ENCODE data around the gene CCNT1.
"Not testable (repeated sequence)": the region's sequence is repeated elsewhere in the genome, so short reads cannot be mapped to it uniquely, and the experiment has no call there.

The CCNT1 gene

DNA sequence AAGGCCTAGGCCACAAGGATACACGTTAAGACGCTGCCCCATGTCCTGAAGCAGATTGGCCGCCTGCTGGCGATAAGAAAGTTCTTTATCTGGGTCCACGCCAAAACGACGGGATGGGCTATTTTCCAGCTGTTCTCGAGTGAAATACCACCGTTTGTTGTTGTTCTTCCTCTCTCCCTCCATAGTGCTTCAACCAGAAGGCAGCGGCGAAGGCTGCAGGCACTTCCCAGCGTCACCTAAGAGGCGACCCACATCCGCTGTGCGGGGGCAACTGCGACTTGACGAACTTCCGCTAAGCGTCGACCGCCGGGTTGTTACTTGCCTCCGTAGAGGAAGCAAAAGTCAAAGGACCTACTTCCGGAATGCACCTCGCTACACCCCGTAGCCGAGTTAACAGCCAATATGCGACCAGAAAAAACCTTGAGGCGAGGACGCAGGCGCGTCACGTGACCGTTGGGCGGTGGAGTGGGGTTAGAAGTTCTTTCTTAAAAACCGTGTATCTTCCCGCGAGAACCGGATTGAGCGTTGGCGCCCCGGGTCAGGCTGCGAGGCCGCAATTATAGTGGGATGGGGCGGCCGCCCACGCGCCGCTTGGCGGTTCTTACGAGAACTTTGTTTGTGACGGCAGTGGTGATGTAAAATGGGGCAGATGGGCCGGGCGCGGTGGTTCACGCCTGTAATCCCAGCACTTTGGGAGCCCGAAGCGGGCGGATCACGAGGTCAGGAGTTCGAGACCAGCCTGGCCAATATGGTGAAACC lies at the start of gene CCNT1:
CCNT1 (minus strand) TSS at position 215 of the 759 bp plus-strand sequence; CDS start at position 183, 32 bp downstream.
- peak; percentile 100 for DNase-seq

DNA sequence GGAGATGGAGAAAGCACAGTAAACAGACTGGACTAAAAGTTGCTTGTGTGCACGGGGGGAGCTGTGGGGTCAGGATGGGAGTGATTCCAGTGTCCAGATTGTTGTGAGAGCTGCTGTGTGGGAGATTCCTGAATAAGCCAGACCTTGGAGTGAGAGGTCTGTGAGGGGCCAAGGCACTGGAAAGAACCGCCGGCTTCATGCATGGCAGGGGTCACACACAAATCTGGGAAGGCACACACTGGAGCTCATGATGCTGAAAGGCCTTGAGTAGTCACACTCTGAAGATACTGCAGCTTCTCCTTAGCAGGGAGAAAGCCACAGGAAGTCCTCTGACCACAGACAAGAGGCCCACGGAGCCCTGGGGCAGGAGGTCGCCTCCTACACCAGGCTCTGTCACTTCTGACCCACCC lies 49.3 kb upstream of the CCNT1 start:
- DNase-seq = no peak

- no peak for DNase-seq
These were observed 48.0 kb upstream of the CCNT1 start for GRCh38 chr12:48764521-48764920.

- DNase-seq = no peak
These were observed 42.2 kb upstream of the CCNT1 start for GRCh38 chr12:48758737-48759136.

DNA sequence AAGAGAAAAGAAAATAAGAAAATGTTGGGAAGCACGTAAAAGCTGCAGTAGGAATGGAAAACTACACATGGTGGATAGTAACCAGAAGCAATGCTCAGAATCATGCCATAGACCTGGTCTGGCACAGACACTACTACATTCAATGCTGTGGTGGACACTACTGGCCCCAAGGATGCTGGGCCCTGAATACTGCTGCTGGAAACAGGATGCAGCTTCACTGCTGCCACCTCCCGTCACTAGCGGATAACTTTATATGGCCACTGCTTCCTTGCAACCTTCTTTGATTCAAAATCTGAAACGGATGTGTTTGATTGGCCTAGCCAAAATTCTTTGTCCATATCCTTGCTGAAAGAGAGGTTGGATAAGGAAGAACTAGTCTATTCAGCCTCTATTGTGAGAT lies 41.7 kb upstream of the CCNT1 start:
- no peak for DNase-seq

- no peak for DNase-seq
These were observed 34.4 kb upstream of the CCNT1 start for GRCh38 chr12:48750769-48751356.

GRCh38 chr12:48750215-48750614 lies 33.7 kb upstream of the CCNT1 start:
- no peak for DNase-seq

DNA sequence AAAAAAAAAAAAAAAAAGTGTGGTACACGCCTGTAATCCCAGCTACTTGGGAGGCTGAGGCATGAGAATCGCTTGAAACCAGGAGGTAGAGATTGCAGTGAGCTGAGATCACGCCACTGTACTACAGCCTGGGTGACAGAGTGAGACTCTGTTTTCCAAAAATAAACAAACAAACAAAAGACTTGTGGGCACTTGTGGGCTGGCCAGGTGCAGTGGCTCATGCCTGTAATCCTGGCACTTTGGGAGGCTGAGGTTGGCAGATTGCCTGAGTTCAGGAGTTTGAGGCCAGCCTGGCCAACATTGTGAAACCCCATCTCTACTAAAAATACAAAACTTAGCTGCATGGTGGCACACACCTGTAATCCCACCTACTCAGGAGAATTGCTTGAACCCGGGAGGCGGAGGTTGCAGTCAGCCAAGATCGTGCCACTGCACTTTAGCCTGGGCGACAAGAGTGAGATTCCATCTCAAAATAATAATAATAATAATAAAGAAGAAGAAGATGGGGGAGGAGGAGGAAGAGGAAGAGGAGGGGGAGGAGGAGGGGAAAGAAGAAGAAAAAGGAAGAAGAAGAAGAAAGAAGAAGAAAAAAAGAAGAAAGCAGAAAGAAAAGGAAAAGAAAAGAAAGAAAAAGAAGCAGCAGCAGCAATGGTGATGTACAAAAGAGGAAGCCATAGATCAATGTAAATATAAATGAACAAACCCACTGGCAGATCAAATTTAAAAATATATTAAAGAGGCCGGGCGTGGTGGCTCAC lies 27.9 kb upstream of the CCNT1 start:
- no peak for DNase-seq

DNA sequence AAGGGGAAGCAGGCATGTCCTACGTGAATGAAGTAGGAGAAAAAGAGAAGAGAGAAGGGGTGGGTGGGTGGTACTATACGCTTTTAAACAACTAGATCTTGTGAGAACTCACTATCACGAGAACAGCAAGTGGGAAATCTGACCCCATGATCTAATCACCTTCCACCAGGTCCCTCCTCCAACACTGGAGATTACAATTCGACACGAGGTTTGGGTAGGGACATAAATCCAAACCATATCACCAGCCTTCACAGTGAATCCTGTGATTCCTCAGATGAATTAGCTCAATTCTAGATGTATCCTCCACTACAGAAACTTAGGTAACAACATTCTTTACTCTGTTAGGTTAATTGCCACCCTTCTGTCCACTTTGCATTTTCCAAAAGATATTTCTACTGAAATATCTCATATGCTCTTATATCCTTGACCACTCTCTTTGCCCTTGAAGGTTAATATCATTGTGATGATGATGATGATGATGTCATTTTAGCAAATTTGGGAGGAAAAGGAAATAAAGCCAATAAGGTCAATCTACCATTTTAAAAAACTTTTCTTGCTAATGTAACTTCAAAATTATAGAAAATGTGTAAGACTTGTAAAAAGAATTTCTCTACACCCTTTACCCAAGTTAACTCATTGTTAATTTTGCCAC lies 23.2 kb upstream of the CCNT1 start:
- no peak for DNase-seq

GRCh38 chr12:48736456-48736855 lies 19.9 kb upstream of the CCNT1 start:
- DNase-seq = no peak

DNA sequence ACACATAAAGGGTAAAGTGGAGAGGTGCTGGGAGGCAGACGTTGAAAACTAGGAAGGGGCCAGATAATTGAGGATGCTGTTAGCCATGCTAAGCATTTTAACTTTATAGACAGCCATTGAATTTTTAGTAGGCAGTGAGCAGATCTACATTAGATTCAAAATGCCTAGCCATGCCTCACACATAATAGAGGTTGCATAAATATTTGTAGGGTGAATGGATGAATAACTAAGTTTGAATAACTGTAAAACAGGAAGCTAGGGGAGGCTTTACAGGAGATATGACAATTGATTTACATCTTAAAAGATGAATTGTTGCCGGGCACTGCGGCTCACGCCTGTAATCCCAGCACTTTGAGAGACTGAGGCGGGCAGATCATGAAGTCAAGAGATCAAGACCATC lies 12.3 kb upstream of the CCNT1 start:
- no peak for DNase-seq

- DNase-seq = not testable (repeated sequence)
These were observed 4.2 kb upstream of the CCNT1 start for GRCh38 chr12:48720737-48721136.

DNA sequence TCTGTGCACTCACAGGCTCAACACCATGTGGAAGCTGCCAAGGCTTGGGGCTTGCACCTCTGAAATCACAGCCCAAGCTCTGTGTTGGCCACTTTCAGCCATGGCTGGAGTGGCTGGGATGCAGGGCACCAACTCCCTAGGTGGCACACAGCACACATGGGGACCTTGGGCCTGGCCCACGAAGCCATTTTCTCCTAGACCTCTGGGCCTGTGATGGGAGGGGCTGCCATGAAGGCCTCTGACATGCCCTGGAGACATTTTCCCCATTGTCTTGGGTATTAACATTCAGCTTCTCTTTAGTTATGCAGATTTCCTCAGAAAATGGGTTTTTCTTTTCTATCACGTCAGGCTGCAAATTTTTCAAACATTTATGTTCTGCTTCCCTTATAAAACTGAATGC lies 3.7 kb upstream of the CCNT1 start:
- not testable (repeated sequence) for DNase-seq

- DNase-seq = not testable (repeated sequence)
These were observed 2.5 kb upstream of the CCNT1 start for GRCh38 chr12:48719002-48719401.

DNA sequence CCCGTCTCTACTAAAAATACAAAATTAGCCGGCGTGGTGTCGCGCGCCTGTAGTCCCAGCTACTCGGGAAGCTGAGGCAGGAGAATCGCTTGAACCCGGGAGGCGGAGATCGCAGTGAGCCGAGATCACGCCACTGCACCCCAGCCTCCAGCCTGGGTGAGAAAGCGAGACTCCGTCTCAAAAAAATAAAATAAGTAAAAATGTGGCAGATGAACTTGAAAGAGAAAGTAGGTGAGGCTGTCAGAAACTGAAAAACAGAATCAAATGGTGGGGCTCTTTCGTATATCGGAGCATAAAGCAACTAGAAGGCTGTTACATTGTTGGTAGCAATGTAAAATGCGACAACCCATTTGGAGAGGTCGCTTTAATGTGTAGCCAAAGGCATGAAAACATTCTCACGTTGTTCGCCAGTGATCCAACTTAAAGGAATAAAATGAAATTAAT lies 767 bp upstream of the CCNT1 start:
- no peak for DNase-seq

DNA sequence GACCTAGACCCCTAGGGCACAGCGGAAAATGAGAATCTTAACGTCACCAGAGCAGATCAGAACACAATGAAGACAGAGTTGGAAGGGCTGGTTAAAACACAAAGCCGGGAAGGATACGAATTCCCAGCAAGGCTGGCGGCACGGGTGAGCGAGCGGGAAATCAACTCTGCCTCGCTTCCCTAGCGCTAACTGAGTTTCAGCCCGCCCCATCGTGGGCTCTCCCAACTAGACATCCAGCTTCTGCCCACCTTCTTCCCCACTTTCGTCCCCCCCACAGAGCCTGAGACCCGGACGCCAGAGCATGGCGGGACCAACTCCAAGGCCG lies 377 bp downstream of the CCNT1 start:
- DNase-seq = no peak

- DNase-seq = no peak
These were observed 4.3 kb downstream of the CCNT1 start for GRCh38 chr12:48712209-48712608.

GRCh38 chr12:48698822-48699221 lies 17.7 kb downstream of the CCNT1 start:
- not testable (repeated sequence) for DNase-seq

DNA sequence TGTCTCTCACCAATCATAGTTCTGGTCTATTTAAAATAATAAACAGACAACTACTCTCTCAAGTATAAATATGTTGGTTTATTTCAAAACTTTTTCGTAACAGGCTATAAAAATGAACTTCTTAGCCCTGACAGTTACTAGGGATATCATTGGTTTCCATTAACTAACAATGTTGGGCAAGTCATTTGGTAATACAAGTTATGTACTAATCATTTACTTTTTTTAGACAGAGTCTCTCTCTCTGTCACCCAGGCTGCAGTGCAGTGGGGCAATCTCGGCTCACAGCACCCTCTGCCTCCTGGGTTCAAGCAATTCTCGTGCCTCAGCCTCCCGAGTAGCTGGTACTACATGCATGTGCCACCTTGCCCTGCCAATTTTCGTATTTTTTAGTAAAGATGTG lies 19.9 kb downstream of the CCNT1 start:
- no peak for DNase-seq

DNA sequence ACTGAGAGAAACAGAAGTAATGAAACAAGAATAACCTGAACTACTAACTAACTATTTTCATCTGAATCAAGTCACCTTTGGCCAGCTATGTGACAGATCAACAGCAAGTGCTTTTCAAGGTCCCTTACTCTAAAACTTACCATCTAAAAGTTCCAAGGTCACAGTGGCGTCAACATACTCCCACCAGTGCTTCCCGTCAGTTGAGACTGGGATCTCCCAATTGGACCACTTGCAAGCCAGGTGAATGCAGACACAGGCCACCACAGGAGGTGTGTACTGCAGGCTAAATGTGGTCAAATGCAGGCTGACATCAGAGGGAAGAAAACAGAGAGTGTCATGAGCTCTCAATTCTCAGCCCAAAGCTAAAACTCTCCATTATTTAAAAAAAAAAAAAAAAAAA lies 20.6 kb downstream of the CCNT1 start:
- DNase-seq = no peak

GRCh38 chr12:48694038-48694437 lies 22.5 kb downstream of the CCNT1 start:
- DNase-seq = no peak

GRCh38 chr12:48693572-48693971 lies 22.9 kb downstream of the CCNT1 start:
- no peak for DNase-seq

DNA sequence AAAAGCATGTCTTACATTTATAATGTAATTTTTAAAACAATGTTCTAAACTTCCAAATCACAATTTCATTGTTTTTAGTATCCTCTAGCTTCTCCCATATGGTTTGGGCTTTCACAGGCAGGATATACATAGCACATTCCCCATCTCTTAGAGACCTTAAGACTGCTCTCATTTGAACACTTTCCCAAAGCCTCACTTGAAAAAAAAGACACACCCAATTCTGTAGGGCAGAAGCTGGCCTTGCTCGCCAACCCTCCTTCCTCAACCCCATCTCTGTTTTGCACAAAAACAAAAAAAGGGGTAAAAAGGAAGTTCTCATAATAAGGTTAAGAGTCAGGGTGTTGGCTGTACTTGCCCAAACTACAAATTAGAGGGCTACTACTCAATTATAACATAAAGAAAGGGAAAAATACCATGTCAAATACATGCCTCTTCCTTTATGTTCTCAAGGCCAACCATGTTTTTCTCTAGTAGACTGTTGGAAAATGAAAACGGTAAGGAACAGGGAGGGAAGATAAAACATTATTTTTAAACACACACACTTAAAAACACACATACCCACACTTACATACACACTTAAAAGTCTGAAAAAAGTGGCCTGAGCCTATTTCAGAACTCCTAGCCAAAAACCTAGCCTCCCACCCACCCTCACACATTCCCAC lies 24.6 kb downstream of the CCNT1 start:
- DNase-seq = no peak
